MM.1S (cell line): ENCODE data around the gene CTSF.

Experiments
- DNase-seq: peaks from one replicate; pipeline ENCODE4 v3.0.0-alpha.2; 2015
- H2AFZ ChIP-seq: fragments of 300-600 bp; sonication (generic); 2 replicates; pipeline ENCODE4 v1.6.0; 2016; ENCODE audit warnings: antibody characterized with exemption, low read length
- H3F3A ChIP-seq: fragments of 300-600 bp; sonication (generic); 2 replicates; pipeline ENCODE4 v1.6.1; 2016; ENCODE audit warnings: mild to moderate bottlenecking, antibody characterized with exemption, low read length, moderate library complexity, mixed read lengths; ENCODE audit not compliant: insufficient read depth
- H3K27ac ChIP-seq: fragments of 300-600 bp; sonication (generic); 2 replicates; pipeline ENCODE4 v1.5.1; 2016; ENCODE audit warnings: mild to moderate bottlenecking, low read length
- H3K27me3 ChIP-seq: fragments of 300-600 bp; sonication (generic); replicated peaks from 2 replicates; pipeline ENCODE4 v1.6.0; 2016; ENCODE audit warnings: low read length; ENCODE audit not compliant: insufficient read depth
- H3K36me3 ChIP-seq: fragments of 300-600 bp; sonication (generic); replicated peaks from 2 replicates; pipeline ENCODE4 v1.6.1; 2016; ENCODE audit warnings: mild to moderate bottlenecking, low read length, mixed read lengths; ENCODE audit not compliant: insufficient read depth
- H3K4me1 ChIP-seq: fragments of 300-600 bp; sonication (generic); 2 replicates; pipeline ENCODE4 v1.6.1; 2016; ENCODE audit warnings: low read length, mixed read lengths
- H3K4me2 ChIP-seq: fragments of 300-600 bp; sonication (generic); 2 replicates; pipeline ENCODE4 v1.6.0; 2016; ENCODE audit warnings: low read depth, low read length
- H3K4me3 ChIP-seq: fragments of 300-600 bp; sonication (generic); 2 replicates; pipeline ENCODE4 v1.5.1; 2016; ENCODE audit warnings: low read length, mixed read lengths
- H3K79me2 ChIP-seq: fragments of 300-600 bp; sonication (generic); 2 replicates; pipeline ENCODE4 v1.6.1; 2016; ENCODE audit warnings: mixed run types, low read length, mixed read lengths
- H3K9ac ChIP-seq: fragments of 300-600 bp; sonication (generic); 2 replicates; pipeline ENCODE4 v1.6.1; 2016; ENCODE audit warnings: low read length, mixed read lengths
- H3K9me2 ChIP-seq: fragments of 300-600 bp; sonication (generic); replicated peaks from 2 replicates; pipeline ENCODE4 v1.6.1; 2016; ENCODE audit warnings: mild to moderate bottlenecking, low read length, mixed read lengths; ENCODE audit not compliant: insufficient read depth
- H3K9me3 ChIP-seq: fragments of 300-600 bp; sonication (generic); replicated peaks from 2 replicates; pipeline ENCODE4 v1.6.1; 2016; ENCODE audit warnings: mild to moderate bottlenecking, low read length, mixed read lengths; ENCODE audit not compliant: insufficient read depth
- H4K20me1 ChIP-seq: fragments of 300-600 bp; sonication (generic); 2 replicates; pipeline ENCODE4 v1.6.1; 2016; ENCODE audit warnings: mild to moderate bottlenecking, low read length, moderate library complexity, mixed read lengths; ENCODE audit not compliant: insufficient read depth
- EZH2 ChIP-seq: fragments of 300-600 bp; sonication (generic); optimal IDR thresholded peaks from 2 replicates; pipeline ENCODE3; 2017; ENCODE audit warnings: low read depth, mild to moderate bottlenecking, antibody characterized with exemption, low read length, mixed read lengths
- EZH2phosphoT487 ChIP-seq: fragments of 300-600 bp; sonication (generic); IDR thresholded peaks from 2 replicates; pipeline ENCODE4 v1.6.1; 2018; ENCODE audit warnings: antibody characterized with exemption, low read length
- TF ChIP-seq, protein P1 (sequence below): fragments of 300-600 bp; sonication (generic); IDR thresholded peaks from 2 replicates; pipeline ENCODE4 v1.5.1; 2016; ENCODE audit warnings: antibody characterized with exemption, low read length, mixed read lengths

CTSF gene

DNA sequence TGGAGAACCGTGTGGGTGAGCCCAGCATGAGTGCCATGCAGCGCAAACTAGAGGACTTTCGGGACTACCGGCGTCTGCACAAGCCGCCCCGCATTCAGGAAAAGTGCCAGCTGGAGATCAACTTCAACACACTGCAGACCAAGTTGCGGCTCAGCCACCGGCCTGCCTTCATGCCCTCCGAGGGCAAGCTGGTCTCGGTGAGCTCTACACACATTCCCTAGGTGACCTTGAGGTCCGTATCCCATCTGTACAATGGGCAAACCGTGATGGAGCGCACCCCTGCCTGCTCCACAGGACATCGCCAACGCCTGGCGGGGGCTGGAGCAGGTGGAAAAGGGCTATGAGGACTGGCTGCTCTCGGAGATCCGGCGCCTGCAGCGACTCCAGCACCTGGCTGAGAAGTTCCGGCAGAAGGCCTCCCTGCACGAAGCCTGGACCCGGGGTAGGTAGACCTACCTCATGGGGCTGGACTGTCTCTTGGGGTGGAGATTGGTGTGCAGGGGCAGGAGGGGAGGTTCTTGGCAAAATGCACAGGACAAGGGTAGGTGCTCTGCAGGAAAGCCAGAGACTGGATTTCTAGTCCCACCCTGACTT is 10.6 kb downstream of the CTSF start:
- TF ChIP-seq, protein P1, sequence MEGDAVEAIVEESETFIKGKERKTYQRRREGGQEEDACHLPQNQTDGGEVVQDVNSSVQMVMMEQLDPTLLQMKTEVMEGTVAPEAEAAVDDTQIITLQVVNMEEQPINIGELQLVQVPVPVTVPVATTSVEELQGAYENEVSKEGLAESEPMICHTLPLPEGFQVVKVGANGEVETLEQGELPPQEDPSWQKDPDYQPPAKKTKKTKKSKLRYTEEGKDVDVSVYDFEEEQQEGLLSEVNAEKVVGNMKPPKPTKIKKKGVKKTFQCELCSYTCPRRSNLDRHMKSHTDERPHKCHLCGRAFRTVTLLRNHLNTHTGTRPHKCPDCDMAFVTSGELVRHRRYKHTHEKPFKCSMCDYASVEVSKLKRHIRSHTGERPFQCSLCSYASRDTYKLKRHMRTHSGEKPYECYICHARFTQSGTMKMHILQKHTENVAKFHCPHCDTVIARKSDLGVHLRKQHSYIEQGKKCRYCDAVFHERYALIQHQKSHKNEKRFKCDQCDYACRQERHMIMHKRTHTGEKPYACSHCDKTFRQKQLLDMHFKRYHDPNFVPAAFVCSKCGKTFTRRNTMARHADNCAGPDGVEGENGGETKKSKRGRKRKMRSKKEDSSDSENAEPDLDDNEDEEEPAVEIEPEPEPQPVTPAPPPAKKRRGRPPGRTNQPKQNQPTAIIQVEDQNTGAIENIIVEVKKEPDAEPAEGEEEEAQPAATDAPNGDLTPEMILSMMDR: no peak
- no peak for TF ChIP-seq EZH2
- TF ChIP-seq EZH2phosphoT487: no peak
- Histone ChIP-seq H2AFZ (no peak overlapping the region), H4K20me1 (no peaks in the 10 kb centered on the region), H3K4me3 (no peak overlapping the region), H3K4me1 (no peaks in the 10 kb centered on the region), H3K9me3 (no peaks in the 10 kb centered on the region), H3K27ac (no peak overlapping the region), H3K9me2 (no peaks in the 10 kb centered on the region), H3F3A (no peaks in the 10 kb centered on the region), H3K27me3 (peaks cover 75% of the 10 kb centered on the region), H3K4me2 (no peak overlapping the region), H3K36me3 (no peaks in the 10 kb centered on the region), H3K9ac (no peak overlapping the region), H3K79me2 (no peaks in the 10 kb centered on the region)
- no peak for DNase-seq

DNA sequence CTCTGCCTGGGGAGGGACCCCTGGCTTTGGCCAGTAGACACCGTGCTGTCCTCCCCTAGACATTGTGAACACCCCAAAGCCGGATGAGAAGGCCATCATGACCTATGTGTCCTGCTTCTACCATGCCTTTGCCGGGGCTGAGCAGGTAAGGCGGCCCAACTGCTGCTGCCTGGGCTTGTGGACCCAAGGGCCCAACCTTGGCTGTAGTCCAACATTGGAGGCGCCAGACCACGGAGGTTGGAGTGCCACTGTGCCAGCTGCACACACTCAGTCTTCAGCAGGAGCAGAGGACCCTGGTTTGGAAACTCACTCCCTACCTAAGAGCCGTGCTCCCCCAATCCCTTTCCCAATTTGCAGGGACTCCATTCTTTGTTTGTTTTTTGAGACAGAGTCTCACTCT is 12.3 kb downstream of the CTSF start:
- H3F3A ChIP-seq: no peaks in the 10 kb centered on the region
- no peak for DNase-seq
- TF ChIP-seq, protein P1: no peak
- TF ChIP-seq EZH2 (no peak), EZH2phosphoT487 (no peak)
- no peak overlapping the region for H3K9ac ChIP-seq
- no peak overlapping the region for H3K4me3 ChIP-seq
- H3K9me2 ChIP-seq: no peaks in the 10 kb centered on the region
- no peak overlapping the region for H3K4me2 ChIP-seq
- no peaks in the 10 kb centered on the region for H3K36me3 ChIP-seq
- peaks cover 69% of the 10 kb centered on the region for H3K27me3 ChIP-seq
- H3K9me3 ChIP-seq: no peaks in the 10 kb centered on the region
- no peaks in the 10 kb centered on the region for H4K20me1 ChIP-seq
- H3K79me2 ChIP-seq: no peaks in the 10 kb centered on the region
- no peaks in the 10 kb centered on the region for H3K4me1 ChIP-seq
- no peak overlapping the region for H3K27ac ChIP-seq
- H2AFZ ChIP-seq: no peak overlapping the region

DNA sequence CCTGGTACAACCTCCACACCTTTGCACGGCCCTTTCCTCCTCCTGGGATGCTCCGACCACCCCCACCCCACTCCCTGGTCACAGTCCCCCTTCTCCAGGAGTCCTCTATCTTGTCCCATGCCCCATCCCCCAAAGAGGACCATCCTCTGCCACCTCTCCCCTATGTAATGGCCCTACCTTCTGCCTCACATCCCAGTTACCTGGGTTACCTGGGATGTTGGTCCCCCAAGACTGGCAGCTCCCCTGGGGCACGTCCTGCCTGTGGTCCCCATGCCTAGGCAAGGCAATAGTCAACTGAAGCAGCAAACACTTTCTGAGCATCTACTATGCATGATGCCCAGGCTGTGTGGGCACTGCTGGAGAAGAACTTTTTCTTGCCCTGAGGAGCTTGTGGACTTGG is 13.0 kb downstream of the CTSF start:
- Histone ChIP-seq H3K4me2 (no peak overlapping the region), H3K4me1 (no peaks in the 10 kb centered on the region), H3K9ac (no peak overlapping the region), H3K27ac (no peak overlapping the region), H3K36me3 (no peaks in the 10 kb centered on the region), H2AFZ (no peak overlapping the region), H3F3A (no peaks in the 10 kb centered on the region), H3K79me2 (no peaks in the 10 kb centered on the region), H3K9me3 (no peaks in the 10 kb centered on the region), H3K9me2 (no peaks in the 10 kb centered on the region), H3K27me3 (peaks cover 68% of the 10 kb centered on the region), H4K20me1 (no peaks in the 10 kb centered on the region), H3K4me3 (no peak overlapping the region)
- TF ChIP-seq EZH2 (no peak), EZH2phosphoT487 (no peak)
- TF ChIP-seq, protein P1: no peak
- no peak for DNase-seq
